H1 (cell line): ENCODE results near the gene AQP7. TPM values are rescaled to one million over a fixed set of nuclear protein-coding genes. Genes with fewer than 3 reads are reported as not detected.

ENCODE experiments used
- polyA plus RNA-seq, 7 experiments: library from polyadenylated mRNA; depleted of rRNA in 3 of 7; stranded (reverse) in 5 of 7; unstranded in 2 of 7; fragments of >200 nt in 5 of 7; fragments of 200-250 nt in 2 of 7; gene quantifications; 1 replicate in 5 of 7; 2 replicates in 1 of 7; 4 replicates in 1 of 7; pipeline versions ENCODE4 v1.2.1 to v1.2.3, GENCODE V29; 2011 to 2013; ENCODE audit warnings: missing spikeins in 2 of 7, mixed read lengths in 2 of 7
- small RNA-seq: library from polyadenylated mRNA; stranded (forward); fragments of <200 nt; extraction: miRNeasy Mini kit (QIAGEN cat#:217004); gene quantifications from one replicate; pipeline ENCODE3, GENCODE V24; 2013; ENCODE audit not compliant: insufficient read depth
- total RNA-seq: library from RNA; stranded (reverse); fragmentation: NEBNext Ultra II Directional; extraction: Animal tissue kit (Norgen Biotek cat#: 25700); gene quantifications from 2 replicates; pipeline ENCODE4 v1.2.1, GENCODE V29; 2021

The AQP7 gene
- total and polyA plus RNA-seq, 2 of the 8 experiments (the other 6 are each of a cell fraction or from before 2014, with no cell fraction given): not detected

Small RNA genes lying within 50 kb of the gene (small RNA-seq; reads per million reads assigned to genes)
- not detected for gene AL356218.2
- not detected for gene RF00019

Other genes starting within 250 kb of the AQP7 start
- 17.9 and 18.2 TPM in 2 replicates for gene B4GALT1, start 235.2 kb downstream of the AQP7 start, total RNA-seq
- gene B4GALT1, start 235.2 kb downstream of the AQP7 start, polyA plus RNA-seq (2011; rRNA removed): 12.6 and 12.8 TPM in 2 replicates
- not detected in 2 replicates for gene SPINK4, start 162.4 kb downstream of the AQP7 start, total RNA-seq
- gene SPINK4, start 162.4 kb downstream of the AQP7 start, polyA plus RNA-seq (2011; rRNA removed): not detected in 2 replicates
- 59.8 and 61.5 TPM in 2 replicates for gene BAG1, start 137.9 kb downstream of the AQP7 start, total RNA-seq
- gene BAG1, start 137.9 kb downstream of the AQP7 start, polyA plus RNA-seq (2011; rRNA removed): 14.7 and 18.3 TPM in 2 replicates
- gene CHMP5, start 137.5 kb downstream of the AQP7 start, total RNA-seq: 44.1 and 47.3 TPM in 2 replicates
- gene CHMP5, start 137.5 kb downstream of the AQP7 start, polyA plus RNA-seq (2011; rRNA removed): 11.6 and 25.0 TPM in 2 replicates
- 26.1 and 28.4 TPM in 2 replicates for gene NFX1, start 112.1 kb downstream of the AQP7 start, total RNA-seq
- gene NFX1, start 112.1 kb downstream of the AQP7 start, polyA plus RNA-seq (2011; rRNA removed): 19.2 and 19.4 TPM in 2 replicates
- gene AQP3, start 45.0 kb upstream of the AQP7 start, total RNA-seq: 2.6 and 3.0 TPM in 2 replicates
- gene AQP3, start 45.0 kb upstream of the AQP7 start, polyA plus RNA-seq (2011; rRNA removed): 6.4 and 7.6 TPM in 2 replicates
- 55.0 and 57.9 TPM in 2 replicates for gene NOL6, start 71.4 kb upstream of the AQP7 start, total RNA-seq
- gene NOL6, start 71.4 kb upstream of the AQP7 start, polyA plus RNA-seq (2011; rRNA removed): 44.0 and 50.5 TPM in 2 replicates
- gene ANKRD18B, start 121.7 kb upstream of the AQP7 start, total RNA-seq: 8.3 and 13.8 TPM in 2 replicates
- 0.69 and 1.6 TPM in 2 replicates for gene ANKRD18B, start 121.7 kb upstream of the AQP7 start, polyA plus RNA-seq (2011; rRNA removed)